WTC11 (cell line): Measurements from ENCODE around the gene TRAPPC3L.

Experiments
- CBFB ChIP-seq: sonication (generic); formaldehyde crosslinking; IDR thresholded peaks from 2 replicates; pipeline ENCODE4 v1.8.1; 2022; ENCODE audit warnings: mild to moderate bottlenecking, low read depth, missing genetic modification reagents
- FOXP1 ChIP-seq: sonication (generic); formaldehyde crosslinking; IDR thresholded peaks from 2 replicates; pipeline ENCODE4 v1.8.0; 2022; ENCODE audit warnings: missing genetic modification reagents, mild to moderate bottlenecking, moderate library complexity, borderline replicate concordance
- HMGA2 ChIP-seq: fragments of 250-450 bp; sonication (Bioruptor Pico); IDR thresholded peaks from 2 replicates; pipeline ENCODE4 v1.4.0; 2021; ENCODE audit warnings: mild to moderate bottlenecking, moderate library complexity
- IRF2 ChIP-seq: sonication (generic); formaldehyde crosslinking; IDR thresholded peaks from 2 replicates; pipeline ENCODE4 v1.8.0; 2022; ENCODE audit warnings: low read depth, missing genetic modification reagents, borderline replicate concordance
- JUN ChIP-seq: sonication (generic); formaldehyde crosslinking; IDR thresholded peaks from 2 replicates; pipeline ENCODE4 v1.8.0; 2023; ENCODE audit warnings: mild to moderate bottlenecking, missing genetic modification reagents
- MXD4 ChIP-seq: fragments of 250-450 bp; sonication (Bioruptor Pico); IDR thresholded peaks from 2 replicates; pipeline ENCODE4 v1.8.0; 2021; ENCODE audit warnings: mild to moderate bottlenecking, moderate library complexity, borderline replicate concordance
- TF ChIP-seq, protein P1 (sequence below): sonication (generic); formaldehyde crosslinking; IDR thresholded peaks from 2 replicates; pipeline ENCODE4 v1.8.0; 2022; ENCODE audit warnings: mild to moderate bottlenecking, missing genetic modification reagents
- TF ChIP-seq, protein P2 (sequence below): fragments of 200-600 bp; IDR thresholded peaks from 2 replicates; pipeline ENCODE4 v1.8.0; 2022; ENCODE audit warnings: antibody characterized with exemption
- TF ChIP-seq, protein P3 (sequence below): sonication (generic); formaldehyde crosslinking; IDR thresholded peaks from 2 replicates; pipeline ENCODE4 v1.8.0; 2022; ENCODE audit warnings: mild to moderate bottlenecking, missing genetic modification reagents
- TF ChIP-seq, protein P4 (sequence below): fragments of 250-450 bp; sonication (Bioruptor Pico); IDR thresholded peaks from 2 replicates; pipeline ENCODE4 v1.9.0; 2021; ENCODE audit warnings: mild to moderate bottlenecking
- TF ChIP-seq, protein P5 (sequence below): sonication (generic); formaldehyde crosslinking; IDR thresholded peaks from 2 replicates; pipeline ENCODE4 v1.8.1; 2022; ENCODE audit warnings: low read depth, mild to moderate bottlenecking, moderate library complexity, missing genetic modification reagents, borderline replicate concordance

DNA sequence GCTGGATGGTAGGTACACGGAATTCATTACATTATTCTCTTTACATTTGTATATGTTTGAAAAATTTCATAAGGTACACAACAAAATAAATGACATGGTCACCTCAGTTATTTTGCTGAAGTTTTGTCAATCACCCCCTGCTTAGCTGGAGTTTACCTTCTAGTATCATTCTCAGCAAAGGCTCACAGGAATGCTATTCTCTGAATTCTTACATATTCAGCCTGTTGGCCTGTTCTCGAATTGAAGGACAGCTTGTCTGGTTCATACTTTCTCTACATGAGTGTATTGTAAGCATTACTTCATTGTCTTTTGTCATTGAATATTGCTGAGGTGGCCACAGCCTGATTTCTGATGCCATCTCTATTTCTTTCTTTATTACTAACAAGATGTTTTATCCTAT is 21.2 kb downstream of the TRAPPC3L start:
- TF ChIP-seq HMGA2 (CRISPR knock-in tag) (no peak), MXD4 (CRISPR knock-in tag) (no peak), IRF2 (CRISPR knock-in tag) (no peak), CBFB (CRISPR knock-in tag) (no peak), FOXP1 (no peak), JUN (CRISPR knock-in tag) (no peak)
- TF ChIP-seq, protein P1, sequence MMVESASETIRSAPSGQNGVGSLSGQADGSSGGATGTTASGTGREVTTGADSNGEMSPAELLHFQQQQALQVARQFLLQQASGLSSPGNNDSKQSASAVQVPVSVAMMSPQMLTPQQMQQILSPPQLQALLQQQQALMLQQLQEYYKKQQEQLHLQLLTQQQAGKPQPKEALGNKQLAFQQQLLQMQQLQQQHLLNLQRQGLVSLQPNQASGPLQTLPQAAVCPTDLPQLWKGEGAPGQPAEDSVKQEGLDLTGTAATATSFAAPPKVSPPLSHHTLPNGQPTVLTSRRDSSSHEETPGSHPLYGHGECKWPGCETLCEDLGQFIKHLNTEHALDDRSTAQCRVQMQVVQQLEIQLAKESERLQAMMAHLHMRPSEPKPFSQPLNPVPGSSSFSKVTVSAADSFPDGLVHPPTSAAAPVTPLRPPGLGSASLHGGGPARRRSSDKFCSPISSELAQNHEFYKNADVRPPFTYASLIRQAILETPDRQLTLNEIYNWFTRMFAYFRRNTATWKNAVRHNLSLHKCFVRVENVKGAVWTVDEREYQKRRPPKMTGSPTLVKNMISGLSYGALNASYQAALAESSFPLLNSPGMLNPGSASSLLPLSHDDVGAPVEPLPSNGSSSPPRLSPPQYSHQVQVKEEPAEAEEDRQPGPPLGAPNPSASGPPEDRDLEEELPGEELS (CRISPR knock-in tag): no peak
- TF ChIP-seq, protein P2, sequence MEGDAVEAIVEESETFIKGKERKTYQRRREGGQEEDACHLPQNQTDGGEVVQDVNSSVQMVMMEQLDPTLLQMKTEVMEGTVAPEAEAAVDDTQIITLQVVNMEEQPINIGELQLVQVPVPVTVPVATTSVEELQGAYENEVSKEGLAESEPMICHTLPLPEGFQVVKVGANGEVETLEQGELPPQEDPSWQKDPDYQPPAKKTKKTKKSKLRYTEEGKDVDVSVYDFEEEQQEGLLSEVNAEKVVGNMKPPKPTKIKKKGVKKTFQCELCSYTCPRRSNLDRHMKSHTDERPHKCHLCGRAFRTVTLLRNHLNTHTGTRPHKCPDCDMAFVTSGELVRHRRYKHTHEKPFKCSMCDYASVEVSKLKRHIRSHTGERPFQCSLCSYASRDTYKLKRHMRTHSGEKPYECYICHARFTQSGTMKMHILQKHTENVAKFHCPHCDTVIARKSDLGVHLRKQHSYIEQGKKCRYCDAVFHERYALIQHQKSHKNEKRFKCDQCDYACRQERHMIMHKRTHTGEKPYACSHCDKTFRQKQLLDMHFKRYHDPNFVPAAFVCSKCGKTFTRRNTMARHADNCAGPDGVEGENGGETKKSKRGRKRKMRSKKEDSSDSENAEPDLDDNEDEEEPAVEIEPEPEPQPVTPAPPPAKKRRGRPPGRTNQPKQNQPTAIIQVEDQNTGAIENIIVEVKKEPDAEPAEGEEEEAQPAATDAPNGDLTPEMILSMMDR: no peak
- TF ChIP-seq, protein P3, sequence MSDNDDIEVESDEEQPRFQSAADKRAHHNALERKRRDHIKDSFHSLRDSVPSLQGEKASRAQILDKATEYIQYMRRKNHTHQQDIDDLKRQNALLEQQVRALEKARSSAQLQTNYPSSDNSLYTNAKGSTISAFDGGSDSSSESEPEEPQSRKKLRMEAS (CRISPR knock-in tag): no peak
- TF ChIP-seq, protein P4, sequence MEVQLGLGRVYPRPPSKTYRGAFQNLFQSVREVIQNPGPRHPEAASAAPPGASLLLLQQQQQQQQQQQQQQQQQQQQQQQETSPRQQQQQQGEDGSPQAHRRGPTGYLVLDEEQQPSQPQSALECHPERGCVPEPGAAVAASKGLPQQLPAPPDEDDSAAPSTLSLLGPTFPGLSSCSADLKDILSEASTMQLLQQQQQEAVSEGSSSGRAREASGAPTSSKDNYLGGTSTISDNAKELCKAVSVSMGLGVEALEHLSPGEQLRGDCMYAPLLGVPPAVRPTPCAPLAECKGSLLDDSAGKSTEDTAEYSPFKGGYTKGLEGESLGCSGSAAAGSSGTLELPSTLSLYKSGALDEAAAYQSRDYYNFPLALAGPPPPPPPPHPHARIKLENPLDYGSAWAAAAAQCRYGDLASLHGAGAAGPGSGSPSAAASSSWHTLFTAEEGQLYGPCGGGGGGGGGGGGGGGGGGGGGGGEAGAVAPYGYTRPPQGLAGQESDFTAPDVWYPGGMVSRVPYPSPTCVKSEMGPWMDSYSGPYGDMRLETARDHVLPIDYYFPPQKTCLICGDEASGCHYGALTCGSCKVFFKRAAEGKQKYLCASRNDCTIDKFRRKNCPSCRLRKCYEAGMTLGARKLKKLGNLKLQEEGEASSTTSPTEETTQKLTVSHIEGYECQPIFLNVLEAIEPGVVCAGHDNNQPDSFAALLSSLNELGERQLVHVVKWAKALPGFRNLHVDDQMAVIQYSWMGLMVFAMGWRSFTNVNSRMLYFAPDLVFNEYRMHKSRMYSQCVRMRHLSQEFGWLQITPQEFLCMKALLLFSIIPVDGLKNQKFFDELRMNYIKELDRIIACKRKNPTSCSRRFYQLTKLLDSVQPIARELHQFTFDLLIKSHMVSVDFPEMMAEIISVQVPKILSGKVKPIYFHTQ (CRISPR knock-in tag): no peak
- TF ChIP-seq, protein P5, sequence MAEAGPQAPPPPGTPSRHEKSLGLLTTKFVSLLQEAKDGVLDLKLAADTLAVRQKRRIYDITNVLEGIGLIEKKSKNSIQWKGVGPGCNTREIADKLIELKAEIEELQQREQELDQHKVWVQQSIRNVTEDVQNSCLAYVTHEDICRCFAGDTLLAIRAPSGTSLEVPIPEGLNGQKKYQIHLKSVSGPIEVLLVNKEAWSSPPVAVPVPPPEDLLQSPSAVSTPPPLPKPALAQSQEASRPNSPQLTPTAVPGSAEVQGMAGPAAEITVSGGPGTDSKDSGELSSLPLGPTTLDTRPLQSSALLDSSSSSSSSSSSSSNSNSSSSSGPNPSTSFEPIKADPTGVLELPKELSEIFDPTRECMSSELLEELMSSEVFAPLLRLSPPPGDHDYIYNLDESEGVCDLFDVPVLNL (CRISPR knock-in tag): no peak
